GM19372 (cell line): Measurements from ENCODE around the gene DENND4C.
"Not testable (repeated sequence)": the region's sequence is repeated elsewhere in the genome, so short reads cannot be mapped to it uniquely, and the experiment has no call there.

Experiments
- ATAC-seq: cut with Tn5 transposase; IDR thresholded peaks from one replicate; pipeline ENCODE4 v1.9.1; 2021; ENCODE audit warnings: mild to moderate bottlenecking, low read depth, moderate library complexity; ENCODE audit not compliant: unreplicated experiment

Gene DENND4C

DNA sequence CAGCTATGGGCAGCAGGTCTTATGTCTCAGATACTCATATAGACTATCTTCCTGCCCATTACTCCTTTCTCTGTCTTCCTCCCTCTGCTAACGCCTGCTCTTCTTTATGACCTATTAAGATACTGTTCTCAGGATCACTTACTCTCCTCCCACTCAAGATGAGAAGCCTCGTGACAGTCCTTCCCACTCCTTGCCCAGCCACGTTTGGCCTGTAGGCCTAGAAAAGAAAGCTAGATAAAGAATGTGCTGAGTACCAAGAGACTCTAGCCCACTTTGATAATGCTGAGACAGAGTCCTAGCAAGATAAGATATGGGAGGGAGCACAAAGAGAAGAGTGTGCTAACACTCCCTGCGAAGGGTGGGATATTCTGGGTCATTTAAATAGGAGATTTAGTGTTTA, 6.8 kb upstream of the DENND4C start:
- no peak for ATAC-seq

DNA sequence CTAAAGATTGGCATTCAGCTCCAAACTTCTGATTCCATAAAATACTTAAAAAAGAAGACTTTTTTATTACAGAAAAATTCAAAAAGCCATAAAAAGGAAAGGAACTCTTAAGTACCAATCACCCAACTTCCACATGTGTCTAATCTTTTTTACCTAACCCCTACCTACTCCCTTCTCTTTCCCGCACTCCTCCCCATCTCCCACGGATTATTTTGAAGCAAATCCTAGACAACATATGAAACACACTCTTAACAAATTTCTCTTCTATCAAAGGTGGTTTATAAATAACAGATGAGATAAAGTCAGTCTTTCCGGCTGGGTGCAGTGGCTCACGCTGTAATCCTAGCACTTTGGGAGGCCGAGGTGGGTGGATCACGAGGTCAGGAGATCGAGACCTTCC, 5.9 kb upstream of the DENND4C start:
- ATAC-seq = no peak

GRCh38 chr9:19229595-19230354, 718 bp upstream of the DENND4C start:
- peak; percentile 52 for ATAC-seq

DNA sequence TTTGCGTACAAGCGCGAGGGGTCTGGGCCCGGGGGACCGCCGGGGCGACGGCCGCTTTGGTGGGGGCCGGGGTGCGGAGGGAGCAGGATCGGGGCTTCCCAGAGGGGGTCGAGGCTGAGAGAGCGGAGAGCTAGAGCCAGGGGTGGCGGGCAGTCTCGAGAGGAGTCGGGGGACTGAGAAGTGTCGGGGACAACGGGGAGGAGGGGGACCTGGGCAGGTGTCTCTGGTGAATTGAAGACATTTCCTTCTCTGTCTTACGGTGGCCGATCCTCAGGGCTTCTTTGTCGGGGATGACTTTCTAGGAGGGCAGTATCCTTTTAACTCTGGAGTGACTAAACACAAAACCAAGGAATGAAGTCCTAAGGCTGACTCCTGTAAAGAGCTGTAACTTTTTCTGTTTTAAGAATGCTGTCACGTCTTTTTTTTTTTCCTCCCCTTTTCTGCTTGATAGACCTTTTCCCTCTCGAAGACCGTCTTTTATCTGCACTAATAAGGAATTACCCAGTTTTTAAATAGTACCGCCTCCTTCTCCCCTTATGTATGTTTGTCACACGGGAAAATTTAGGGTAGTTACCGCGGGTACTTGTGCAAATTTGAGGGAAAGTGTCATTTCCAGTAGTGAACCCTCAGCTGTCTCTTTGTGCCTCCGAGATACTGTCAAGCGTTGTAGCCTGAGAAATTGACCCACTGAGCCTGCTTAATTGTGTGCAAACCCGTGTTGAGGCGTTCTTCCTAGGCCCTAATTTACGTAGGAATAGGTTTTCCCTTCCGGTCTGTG, 822 bp downstream of the DENND4C start:
- ATAC-seq = peak; percentile 3

GRCh38 chr9:19231904-19232822, 1.7 kb downstream of the DENND4C start:
- no peak for ATAC-seq

GRCh38 chr9:19232823-19233194, 2.3 kb downstream of the DENND4C start:
- ATAC-seq = no peak

- no peak for ATAC-seq
These were observed 2.9 kb downstream of the DENND4C start for GRCh38 chr9:19233344-19233743.

GRCh38 chr9:19239955-19240354, 9.5 kb downstream of the DENND4C start:
- ATAC-seq = no peak

DNA sequence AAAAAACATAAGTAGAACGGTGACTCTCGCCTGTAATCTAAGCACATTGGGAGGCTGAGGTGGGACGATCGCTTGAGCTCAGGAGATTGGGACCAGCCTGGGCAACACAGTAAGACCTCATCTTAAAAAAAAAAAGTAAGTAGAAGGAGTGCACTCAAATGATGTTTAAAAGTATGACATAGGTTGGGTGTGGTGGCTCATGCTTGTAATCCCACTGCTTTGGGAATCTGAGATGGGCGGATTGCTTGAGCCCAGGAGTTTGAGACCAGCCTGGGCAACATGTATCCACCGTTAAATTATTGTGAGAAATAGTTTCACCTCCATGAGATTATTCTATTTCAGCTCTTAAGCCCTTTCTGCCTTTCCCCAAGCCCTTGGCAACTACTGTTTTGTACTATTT, 11.2 kb downstream of the DENND4C start:
- no peak for ATAC-seq

GRCh38 chr9:19243366-19244033, 13.0 kb downstream of the DENND4C start:
- no peak for ATAC-seq

GRCh38 chr9:19246891-19247290, 16.4 kb downstream of the DENND4C start:
- no peak for ATAC-seq

GRCh38 chr9:19247420-19247819, 16.9 kb downstream of the DENND4C start:
- no peak for ATAC-seq

DNA sequence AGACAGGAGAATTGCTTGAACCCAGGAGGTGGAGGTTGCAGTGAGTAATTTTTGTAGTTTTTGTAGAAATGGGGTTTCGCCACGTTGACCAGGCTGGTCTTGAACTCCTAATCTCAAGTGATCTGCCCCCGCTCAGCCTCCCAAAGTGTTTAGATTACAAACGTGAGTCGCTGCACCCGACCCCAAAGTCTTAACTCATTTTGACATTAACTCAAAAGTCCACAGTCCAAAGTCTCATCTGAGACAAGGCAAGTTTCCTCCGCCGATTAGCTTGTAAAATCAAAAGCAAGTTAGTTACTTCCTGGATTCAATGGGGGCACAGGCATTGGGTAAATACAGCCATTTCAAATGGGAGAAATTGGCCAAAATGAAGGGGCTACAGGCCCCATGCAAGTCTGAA, 19.9 kb downstream of the DENND4C start:
- ATAC-seq = not testable (repeated sequence)

DNA sequence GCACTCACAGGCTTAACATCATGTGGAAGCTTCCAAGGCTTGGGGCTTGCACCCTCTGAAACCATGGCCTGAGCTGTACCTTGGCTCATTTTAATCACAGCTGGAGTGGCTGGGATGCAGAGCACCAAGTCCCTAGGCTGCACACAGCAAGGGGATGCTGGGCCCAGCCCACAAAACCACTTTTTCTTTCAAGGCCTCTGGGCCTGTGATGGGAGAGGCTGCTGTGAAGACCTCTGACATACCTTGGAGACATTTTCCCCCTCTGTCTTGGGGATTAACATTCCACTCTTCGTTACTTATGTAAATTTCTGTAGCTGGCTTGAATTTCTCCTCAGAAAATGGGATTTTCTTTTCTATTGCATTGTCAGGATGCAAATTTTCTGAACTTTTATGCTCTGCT, 20.7 kb downstream of the DENND4C start:
- not testable (repeated sequence) for ATAC-seq

DNA sequence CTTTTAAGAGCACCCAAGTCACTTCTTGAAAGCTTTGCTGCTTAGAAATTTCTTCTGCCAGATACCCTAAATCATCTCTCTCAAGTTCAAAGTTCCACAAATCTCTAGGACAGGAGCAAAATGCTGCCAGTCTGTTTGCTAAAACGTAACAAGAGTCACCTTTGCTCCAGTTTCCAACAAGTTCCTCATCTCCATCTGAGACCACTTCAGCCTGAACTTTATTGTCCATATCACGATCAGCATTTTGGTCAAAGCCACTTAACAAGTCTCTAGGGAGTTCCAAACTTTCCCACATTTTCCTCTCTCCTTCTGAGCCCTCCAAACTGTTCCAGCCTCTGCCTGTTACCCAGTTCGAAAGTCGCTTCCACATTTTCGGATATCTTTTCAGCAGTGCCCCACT, 21.1 kb downstream of the DENND4C start:
- not testable (repeated sequence) for ATAC-seq

GRCh38 chr9:19252174-19252884, 21.8 kb downstream of the DENND4C start:
- no peak for ATAC-seq

DNA sequence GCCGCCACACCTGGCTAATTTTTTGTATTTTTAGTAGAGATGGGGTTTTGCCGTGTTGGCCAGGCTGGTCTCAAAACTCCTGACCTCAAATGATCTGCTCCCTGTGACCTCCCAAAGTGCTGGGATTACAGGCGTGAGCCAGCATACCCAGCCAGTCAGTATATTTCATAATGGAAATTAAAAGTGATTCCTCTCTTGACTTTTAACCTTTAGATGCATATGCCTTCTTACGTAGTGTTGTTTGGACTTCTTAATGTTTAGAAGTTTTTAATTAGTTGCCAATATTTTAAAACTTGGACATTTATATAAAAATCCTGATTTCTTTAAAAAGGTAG, 22.4 kb downstream of the DENND4C start:
- no peak for ATAC-seq

DNA sequence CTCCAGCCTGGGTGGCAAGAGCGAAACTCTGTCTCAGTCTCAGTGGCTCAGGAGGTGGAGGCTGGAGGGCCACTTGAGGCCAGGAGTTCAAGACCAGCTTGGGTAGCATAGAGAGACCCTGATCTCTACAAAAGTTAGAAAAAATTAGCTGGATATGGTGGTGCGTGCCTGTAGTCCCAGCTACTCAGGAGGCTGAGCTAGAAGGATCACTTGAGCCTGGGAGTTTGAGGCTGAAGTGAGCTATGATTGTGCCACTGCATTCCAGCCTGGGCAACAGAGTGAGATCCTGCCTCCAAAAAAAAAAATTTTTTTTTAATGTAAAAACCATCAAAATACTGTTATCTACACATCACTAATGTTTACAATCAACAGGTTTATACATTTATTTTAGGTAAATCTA, 24.6 kb downstream of the DENND4C start:
- no peak for ATAC-seq

DNA sequence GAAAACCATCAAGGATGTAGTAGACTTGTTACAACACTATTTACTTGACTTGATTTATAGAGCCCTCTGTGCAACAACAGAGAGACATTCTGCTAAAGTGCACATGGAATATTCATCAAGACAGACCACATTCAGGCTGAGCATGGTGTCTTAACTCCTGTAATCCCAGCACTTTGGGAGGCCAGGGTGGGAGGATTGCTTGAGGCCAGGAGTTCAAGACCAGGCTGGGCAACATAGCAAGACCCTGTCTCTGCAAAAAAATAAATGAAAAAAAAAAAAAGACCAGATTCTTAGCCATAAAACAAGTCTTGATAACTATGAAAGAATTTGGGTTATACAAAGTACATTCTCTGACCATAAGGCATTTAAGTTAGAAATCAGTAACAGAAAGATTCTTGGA, 25.3 kb downstream of the DENND4C start:
- no peak for ATAC-seq
